Measurements from ENCODE around the gene BRINP2.

Gene BRINP2

DNA sequence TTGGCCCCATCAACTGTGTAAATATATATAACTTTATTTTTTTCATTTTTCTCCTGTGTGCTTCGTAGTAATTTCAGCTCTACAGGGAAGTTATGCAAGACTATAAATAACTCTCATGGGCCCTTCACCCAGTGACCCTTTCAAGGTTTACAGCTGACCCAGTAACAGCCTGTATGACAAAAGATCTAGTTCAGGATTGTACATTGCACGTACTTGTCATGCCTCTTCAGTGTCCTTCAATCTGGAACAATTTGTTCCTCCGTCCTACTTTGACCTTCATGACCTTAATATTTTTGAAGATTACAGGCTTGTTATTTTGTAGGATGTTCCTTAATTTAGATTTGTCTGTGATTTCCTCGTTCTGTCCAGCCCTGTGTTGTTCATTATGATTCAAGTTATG, 40.5 kb downstream of the BRINP2 start:
- no peak for DNase-seq (ENCODE audit: low read depth)
- H3K4me3 ChIP-seq (ENCODE audit: low read depth, low read length): no peak overlapping the region

DNA sequence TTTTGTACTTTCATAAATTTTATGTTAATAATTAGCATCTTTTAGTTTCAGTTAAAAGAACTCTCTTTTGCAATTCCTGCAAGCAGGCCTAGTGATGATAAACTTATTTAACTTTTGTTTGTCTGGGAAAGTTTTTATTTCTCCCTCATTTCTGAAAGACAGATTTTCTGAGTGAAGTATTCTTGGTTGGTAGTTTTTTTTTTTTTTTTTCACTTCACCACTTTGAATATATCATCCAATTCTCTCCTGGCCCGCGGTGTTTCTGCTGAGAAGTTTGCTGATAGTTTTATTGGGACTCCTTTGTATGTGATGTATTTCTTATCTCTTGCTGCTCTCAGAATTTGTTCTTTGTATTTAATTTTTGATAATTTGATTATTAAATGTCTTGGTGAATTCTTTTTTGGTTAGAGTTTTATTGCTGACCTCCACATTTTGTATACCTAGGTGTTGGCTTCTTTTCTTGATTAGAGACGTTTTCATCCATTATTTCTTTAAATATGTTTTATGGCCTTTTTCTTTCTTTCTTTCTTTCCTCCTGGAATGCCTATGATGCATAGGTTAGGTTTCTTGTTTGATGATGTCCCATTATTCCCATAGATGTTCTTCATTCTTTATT, 45.9 kb downstream of the BRINP2 start:
- DNase-seq (ENCODE audit: low read depth): no peak
- H3K4me3 ChIP-seq (ENCODE audit: low read depth, low read length): no peak overlapping the region

DNA sequence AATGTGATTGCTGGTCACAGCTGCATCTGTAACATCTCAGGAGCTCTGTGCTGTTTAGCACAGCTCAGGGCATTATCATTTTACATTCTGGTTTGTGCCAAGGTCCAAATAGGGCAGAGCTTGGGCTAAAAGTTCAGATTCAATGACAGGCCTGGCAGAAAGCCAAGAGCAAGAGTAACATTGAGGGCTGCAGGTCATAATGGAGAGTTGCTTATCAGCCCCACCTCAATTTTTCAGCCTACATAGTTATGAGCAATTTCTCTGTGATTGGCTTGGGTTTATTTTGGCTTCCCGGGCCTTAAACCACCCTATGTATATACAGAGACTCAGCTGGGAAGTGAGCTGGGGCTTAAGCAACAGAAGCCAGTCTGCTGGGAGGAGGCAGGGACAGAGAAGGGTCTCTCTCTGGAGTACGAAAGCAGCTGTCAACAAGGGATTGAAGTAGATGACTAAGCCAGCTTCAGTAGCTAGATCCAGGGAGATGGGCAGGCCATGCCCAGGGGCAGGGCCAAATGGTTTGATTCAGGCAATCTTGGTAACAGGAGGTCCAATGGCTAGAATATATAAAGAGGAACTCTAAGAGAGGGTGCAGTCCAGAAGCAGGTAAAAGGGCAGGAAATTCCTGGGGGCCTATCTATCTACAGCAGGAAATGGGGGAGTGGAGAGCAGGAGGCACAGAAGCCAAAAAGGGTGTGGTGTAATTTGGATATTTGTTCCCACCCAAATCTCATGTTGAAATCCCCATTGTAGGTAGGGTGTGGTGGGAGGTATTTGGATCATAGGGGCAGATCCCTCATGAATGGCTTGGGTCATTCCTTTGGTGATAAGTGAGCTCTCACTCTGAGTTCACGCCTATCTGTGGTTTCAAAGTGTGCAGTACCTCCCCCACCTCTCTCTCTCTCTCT, 49.0 kb downstream of the BRINP2 start:
- no peak overlapping the region for H3K4me3 ChIP-seq (ENCODE audit: low read depth, low read length)
- no peak for DNase-seq (ENCODE audit: low read depth)

DNA sequence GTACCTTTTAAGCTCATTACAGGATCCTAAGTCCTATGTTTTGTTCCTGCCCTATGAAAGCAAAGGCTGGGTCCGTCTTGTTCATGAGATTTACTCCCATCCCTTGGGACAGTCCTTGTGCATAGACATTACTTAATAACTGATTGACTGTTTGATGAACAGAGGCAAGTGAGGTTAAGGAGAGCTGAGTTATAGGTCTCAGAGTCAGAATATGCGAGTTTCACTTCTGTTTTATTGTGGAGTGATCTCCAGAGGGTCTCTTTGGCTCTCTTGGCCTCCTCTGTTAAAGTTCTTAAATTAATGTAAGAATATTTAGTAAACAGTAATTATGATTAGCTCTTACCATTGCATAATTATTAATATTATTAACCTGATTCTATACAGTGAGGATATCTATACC, 52.6 kb downstream of the BRINP2 start:
- no peak for DNase-seq (ENCODE audit: low read depth)

DNA sequence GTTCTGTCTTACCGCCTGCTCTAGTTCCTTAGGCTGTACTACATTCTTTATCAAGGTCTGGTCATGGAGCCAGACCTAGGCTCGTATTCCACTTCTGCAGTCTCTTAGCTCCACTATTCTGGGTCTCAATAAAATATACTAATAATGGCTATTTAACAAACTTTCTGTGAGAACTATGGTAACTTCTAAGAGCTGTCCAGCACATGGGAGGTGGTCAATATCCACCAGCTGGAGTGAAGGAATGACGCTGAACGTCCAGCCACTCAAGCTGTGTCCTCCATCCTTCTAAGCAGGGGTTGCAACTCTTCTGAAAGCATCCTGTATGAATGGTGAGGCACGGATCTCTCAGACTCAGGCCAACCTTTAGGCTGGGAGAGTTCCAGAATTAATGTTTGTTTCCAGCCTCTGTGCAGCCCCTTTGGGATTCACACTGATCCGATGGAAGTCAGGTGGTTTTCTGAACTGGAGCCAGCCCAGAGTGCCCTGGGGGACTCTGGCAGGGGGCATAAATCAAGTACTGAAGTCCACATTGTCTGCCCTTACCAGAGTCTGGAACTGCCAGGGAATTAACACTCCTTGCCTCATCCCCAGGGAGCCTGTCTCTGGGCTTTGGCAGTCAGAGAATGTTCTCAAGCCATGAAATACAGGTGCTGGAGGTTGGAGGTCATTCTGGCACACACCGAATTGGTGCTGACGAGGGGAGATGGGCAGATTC, 57.4 kb downstream of the BRINP2 start:
- H3K4me3 ChIP-seq (ENCODE audit: low read depth, low read length): no peak overlapping the region
- DNase-seq (ENCODE audit: low read depth): no peak

More for the DNA sequence above, 52.6 kb downstream of the BRINP2 start:
- H3K4me3 ChIP-seq (ENCODE audit: low read depth, low read length): no peak overlapping the region

DNA sequence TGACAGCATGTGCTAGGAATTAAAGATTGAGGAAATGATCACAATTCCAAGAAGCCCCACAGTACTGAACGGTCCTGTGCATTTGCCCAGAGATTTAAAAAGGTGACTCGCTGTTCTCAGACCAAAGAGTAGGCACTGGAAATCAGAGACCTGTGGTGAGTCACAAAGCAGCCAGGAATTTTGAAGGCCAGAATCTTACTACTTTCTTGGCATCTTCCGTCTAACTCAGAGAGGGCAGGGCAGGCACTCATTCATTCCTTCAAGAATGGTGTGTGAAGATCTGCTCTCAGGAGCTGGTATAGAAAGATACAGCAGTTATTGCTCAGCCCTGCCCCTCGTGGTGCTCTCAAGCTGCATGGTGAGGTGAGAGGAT, 57.9 kb downstream of the BRINP2 start:
- H3K4me3 ChIP-seq (ENCODE audit: low read depth, low read length): no peak overlapping the region
- peak; percentile 32 for DNase-seq (ENCODE audit: low read depth)

DNA sequence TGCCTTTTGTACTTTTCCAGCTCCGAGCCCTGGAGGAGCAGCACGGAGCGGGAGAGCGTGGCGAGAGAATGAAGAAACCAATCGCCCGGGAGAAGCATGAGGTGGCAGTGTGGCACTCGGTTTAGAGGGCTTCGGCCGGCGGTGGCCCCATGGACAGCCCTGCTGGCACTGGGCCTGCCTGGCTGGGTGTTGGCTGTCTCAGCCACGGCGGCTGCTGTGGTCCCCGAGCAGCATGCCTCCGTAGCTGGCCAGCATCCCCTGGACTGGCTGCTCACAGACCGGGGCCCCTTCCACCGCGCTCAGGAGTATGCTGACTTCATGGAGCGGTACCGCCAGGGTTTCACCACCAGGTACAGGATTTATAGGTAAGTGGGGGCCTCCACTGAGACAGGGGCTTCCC, 59.0 kb downstream of the BRINP2 start:
- H3K4me3 ChIP-seq (ENCODE audit: low read depth, low read length): no peak overlapping the region

DNA sequence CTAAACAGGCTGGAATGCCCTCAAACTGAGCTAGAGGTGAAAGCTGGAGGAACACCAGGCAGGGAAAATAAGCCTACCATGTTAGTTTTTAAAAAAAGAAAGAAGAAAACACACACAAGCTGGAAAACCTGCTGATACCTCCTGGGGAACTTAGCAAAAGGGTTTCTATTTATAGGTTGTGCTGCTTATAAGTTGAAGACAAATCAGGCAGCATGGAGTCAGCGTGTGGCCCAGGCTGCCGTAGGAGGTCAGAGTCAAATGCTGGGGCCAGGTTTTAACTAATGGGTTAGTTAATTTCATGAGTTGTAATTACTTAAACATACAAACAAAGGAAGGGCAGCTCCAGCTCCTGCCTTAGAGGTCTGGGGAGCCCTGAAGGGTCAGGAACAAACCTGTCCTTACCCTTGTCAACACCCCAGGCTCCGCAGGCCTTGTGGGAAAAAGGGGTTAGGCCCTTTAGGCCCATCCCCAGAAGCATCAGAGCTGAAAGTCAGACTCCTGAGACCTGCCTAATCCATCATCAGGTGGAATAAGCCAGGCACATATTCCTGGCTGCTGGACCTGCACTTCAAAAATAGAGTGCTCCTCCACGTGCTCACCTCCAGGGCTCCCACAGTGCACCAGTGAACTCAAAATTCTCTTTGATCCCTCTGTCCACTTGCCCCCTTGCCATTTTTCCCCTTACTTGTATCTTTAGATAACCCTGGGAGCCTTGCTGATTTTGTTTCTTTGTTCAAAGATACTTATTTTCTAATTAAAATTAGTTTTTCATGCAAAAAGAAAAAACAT, 59.7 kb downstream of the BRINP2 start:
- no peak overlapping the region for H3K4me3 ChIP-seq (ENCODE audit: low read depth, low read length)
- no peak for DNase-seq (ENCODE audit: low read depth)

More for the DNA sequence above, 59.0 kb downstream of the BRINP2 start:
- DNase-seq (ENCODE audit: low read depth): no peak

DNA sequence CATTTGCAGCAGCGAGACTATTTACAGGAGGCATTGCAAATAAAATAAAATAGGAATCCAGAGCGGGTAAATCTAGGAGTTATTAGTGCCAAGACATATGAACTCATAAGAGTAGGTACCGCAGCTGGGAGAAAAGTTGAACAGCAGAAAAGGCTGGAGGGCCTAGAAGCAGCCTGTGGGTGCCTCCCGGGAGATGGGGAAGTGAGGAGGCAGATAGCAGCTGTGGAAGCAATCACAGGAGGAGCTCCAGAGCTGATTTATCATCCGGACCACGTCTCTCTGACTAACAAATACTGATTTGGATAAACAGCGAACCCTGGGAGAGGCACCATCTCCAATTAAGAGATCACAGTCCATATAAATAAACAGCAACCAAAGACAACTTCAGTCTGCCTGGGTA, 64.6 kb downstream of the BRINP2 start:
- H3K4me3 ChIP-seq (ENCODE audit: low read depth, low read length): no peak overlapping the region
- no peak for DNase-seq (ENCODE audit: low read depth)

DNA sequence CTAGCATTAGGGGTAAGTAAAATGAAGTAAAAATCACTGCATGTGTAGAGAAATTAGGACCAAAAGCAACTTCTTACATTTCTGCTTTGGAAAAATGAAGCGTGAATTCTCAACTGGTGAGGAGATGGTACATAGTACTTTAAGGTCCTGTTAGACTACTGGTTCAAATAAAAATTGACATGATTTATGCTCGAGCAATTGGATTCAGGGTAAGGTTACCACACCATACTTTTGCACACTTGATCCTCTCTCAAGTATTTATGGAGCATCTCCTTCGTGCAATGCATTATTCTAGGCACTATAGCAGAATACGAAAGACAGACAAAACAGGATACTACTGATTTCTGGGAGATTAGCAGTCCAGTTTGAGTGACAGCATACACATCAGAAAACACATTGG, 66.2 kb downstream of the BRINP2 start:
- no peak for DNase-seq (ENCODE audit: low read depth)
- H3K4me3 ChIP-seq (ENCODE audit: low read depth, low read length): no peak overlapping the region

DNA sequence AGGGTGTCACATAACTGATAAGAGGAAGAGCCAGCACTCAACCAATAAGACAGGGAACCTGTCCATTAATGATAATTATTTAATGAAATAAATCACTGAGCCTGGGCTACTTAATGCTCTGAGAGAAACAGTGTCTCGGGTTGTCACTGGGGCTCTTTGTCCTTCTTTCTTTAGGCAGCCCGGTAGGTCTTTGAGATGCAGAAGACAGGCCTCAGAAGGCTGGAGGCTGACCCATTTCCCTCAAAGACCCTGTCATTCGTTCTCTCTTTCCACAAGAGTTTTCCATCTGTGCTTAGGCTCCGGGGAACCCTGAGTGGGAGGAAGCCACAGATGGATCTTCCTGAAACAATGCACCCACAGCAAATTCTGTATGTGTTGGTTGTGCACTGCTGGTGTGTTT, 68.2 kb downstream of the BRINP2 start:
- no peak for DNase-seq (ENCODE audit: low read depth)
- H3K4me3 ChIP-seq (ENCODE audit: low read depth, low read length): no peak overlapping the region

DNA sequence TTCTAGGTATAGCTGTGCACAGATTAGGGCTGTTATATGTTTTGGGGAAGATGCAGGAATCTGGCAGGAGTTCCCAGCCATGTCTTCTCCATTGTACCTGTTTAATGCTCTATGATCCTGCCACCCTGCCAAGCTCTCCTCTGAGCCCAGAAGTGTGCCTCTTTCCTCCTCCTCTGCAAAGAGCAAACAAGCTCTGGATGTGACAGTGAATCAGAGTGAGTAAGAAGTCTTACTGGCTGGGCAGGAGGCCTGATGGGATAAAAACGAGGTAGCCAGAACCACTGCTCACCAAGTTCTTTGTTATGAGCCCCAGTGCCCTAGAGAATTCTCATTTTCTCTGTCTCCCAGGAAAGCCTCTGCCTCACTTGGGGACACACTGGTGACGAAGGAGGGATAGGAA, 69.0 kb downstream of the BRINP2 start:
- H3K4me3 ChIP-seq (ENCODE audit: low read depth, low read length): no peak overlapping the region
- DNase-seq (ENCODE audit: low read depth): no peak

DNA sequence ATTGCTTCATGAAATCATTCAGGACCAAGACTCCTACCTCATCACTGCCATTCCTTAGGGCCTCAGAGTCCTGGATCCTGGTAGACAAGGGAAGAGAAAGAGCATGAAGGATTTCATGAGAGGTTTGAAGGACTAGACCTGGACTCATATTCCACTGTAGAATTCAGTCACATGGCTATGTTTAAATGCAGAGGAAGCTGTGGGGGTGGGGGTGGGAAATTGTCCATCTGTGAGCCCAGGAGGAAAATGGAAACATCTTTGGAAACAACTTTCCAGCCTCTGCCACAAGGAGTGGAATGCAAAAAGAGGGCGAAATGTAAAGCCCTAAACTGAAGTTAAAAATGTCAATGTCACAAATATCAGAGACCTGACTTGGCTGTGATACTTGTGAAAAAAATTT, 73.0 kb downstream of the BRINP2 start:
- no peak for DNase-seq (ENCODE audit: low read depth)
- no peak overlapping the region for H3K4me3 ChIP-seq (ENCODE audit: low read depth, low read length)

DNA sequence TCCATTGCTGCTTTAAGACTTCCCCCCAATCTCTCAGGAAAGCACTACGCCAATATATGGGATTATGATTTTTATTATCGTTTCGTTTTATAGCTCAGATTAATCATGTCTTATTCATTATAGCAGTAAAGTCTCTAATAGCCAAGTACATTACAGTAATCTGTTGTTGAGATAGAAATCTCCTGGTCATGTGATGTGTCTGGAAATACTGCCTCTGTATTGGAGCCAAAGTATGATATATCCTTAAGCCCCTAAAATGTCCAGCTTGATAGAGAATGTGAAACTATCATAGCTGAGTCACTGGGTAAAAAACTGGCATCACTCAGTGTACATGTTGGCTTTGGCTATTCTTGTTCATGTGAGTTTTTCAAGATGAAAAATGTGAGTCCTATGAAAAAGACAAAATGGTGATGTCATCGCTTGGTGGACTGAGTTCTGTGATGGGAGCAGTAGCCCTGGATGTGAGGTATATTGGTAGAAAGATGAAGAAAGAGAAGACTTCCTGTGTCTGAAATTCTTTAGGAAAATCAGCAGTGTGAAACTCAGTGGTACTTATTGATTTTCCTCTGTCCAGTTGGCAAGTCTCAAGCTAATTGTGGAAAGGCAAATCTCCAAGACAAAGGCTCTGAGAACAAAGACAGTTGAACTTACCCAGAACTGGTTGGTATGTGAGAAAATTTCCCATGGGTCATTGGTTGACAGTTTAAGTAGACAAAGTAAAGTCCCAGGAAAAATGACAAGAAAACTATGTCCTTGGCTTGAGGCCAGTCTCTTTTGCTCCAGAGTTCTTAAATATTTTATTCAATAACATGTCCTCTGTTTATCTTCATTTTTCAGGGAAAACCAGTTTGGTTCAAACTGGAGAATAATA, 76.2 kb downstream of the BRINP2 start:
- H3K4me3 ChIP-seq (ENCODE audit: low read depth, low read length): no peak overlapping the region
- peak; percentile 29 for DNase-seq (ENCODE audit: low read depth)

DNA sequence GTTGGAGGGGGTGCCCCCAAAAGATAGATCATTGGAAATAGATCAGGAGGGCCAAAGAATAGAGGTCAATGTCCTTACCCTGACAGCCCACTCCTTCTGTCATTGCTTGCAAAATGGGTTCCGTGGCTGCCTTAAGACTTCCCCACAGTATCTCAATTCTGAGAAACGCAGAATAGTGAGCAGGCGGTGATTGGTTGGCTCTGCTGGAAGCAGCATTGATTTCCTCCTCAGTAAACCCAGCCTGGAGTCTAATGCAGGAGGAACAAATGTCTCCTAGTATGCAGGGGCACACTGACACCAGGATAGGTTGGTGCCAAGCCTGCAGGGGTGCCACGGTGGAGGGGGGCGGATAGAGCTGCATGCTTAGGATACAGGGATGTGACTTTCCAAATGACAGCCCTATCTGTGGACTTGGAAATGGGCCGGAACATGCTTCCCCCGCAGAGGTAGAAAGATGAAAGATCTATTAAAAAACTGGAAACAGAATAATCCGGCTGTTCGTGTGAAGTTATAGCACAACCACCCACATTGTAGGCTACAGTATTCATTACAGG, 76.9 kb downstream of the BRINP2 start:
- no peak for DNase-seq (ENCODE audit: low read depth)
- no peak overlapping the region for H3K4me3 ChIP-seq (ENCODE audit: low read depth, low read length)

DNA sequence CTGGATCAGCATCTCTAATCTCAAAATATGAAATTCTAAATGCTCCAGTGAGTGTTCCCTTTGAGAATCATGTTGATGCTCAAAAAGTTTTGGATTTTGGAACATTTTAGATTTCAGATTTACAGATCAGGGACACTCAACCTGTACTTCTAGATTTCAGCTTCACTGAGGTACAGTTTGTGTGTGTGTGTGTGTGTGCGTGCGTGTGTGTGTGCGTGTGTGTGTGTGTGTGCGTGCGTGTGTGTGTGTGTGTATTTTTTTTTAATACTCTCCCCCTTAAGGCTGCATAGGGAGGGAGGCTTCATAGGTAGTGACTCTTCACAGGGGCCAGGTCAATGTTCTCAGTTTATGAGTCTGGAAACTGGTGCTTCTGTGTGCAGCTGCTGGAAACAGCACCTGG, 77.5 kb downstream of the BRINP2 start:
- DNase-seq (ENCODE audit: low read depth): no peak
- no peak overlapping the region for H3K4me3 ChIP-seq (ENCODE audit: low read depth, low read length)

DNA sequence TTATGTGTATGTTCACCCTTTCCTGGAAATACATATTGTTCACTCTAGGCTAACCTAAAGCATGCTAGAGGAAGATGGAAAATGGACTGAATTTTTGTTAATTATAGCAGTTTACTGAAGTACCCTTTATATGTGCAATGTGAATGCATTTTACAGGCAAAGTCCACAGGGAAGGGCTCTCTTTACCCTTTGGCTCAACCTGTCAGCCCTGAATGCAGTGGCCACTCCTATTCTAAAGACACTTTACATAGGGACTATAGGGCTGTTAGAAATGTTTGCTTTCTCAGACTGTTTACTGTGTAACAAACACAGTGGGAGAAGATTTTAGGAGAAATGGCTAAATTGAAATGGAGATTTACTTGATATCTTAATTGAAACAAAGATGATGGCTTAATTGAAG, 78.5 kb downstream of the BRINP2 start:
- no peak for DNase-seq (ENCODE audit: low read depth)
- no peak overlapping the region for H3K4me3 ChIP-seq (ENCODE audit: low read depth, low read length)

DNA sequence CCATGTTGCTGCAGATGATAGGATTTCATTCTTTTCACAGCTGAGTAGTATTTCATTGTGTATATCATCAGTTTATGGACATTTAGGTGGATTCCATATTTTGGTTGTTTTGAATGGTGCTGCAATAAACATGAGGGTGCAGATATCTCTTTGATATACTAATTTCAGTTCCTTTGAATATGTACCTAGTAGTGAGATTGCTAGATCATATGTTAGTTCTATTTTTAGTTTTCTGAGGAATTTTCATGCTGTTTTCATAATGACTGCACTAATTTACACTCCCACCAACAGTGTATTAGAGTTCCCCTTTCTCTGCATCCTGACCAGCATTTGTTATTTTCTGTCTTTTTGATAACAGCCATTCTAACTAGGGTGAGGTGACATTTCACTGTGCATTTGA, 82.1 kb downstream of the BRINP2 start:
- no peak overlapping the region for H3K4me3 ChIP-seq (ENCODE audit: low read depth, low read length)
- DNase-seq (ENCODE audit: low read depth): no peak

DNA sequence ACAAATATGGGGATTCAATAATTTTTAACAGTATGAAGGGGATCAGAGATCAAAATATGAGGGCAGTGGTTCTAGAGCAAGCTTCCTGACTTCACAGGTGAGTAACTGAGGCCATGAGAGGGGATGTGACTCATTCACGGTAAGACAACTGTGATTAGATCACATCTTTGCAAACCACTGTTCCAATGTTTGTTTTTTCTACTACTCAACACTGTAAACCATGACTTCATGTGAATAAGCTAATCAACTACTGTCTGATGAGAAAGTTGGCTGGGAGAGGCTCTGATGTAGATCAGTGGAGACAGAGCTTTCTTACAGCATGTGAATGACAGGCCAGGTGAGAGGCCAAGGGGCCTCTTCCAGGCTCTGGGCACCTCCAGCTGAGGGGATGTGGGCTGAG, 84.7 kb downstream of the BRINP2 start:
- no peak overlapping the region for H3K4me3 ChIP-seq (ENCODE audit: low read depth, low read length)
- DNase-seq (ENCODE audit: low read depth): peak; percentile 29

Measured in skeletal muscle cell (primary cell).